Measurements from ENCODE around the gene ZNF302.

DNA sequence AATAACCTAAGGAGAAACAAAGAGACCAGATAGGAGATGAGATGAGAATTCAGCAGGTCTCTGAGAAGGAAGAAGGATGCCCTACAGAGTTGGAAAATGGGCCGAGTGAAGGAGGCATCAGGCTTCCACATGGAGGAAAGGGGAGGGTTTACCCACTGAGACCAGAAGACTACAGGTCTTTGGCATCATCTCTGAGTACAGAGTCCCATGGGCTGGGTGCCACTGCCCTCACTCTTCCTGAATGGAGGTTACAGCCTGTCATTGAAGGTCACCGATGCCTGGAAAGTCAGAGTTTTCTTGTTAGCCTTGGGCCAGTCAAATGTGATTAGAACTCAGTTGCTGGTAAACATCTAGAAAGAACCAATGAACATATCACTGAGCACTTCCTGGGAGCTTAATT lies 9.9 kb downstream of the ZNF302 start:
- TF ChIP-seq, protein P1, sequence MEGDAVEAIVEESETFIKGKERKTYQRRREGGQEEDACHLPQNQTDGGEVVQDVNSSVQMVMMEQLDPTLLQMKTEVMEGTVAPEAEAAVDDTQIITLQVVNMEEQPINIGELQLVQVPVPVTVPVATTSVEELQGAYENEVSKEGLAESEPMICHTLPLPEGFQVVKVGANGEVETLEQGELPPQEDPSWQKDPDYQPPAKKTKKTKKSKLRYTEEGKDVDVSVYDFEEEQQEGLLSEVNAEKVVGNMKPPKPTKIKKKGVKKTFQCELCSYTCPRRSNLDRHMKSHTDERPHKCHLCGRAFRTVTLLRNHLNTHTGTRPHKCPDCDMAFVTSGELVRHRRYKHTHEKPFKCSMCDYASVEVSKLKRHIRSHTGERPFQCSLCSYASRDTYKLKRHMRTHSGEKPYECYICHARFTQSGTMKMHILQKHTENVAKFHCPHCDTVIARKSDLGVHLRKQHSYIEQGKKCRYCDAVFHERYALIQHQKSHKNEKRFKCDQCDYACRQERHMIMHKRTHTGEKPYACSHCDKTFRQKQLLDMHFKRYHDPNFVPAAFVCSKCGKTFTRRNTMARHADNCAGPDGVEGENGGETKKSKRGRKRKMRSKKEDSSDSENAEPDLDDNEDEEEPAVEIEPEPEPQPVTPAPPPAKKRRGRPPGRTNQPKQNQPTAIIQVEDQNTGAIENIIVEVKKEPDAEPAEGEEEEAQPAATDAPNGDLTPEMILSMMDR (IDR thresholded peaks at IDR 0.05): no peak
- TF ChIP-seq POLR2A (IDR thresholded peaks at IDR 0.05): no peak
